ENCODE measurements around the gene ZNF532. TPM values are rescaled to one million over a fixed set of nuclear protein-coding genes. Genes with fewer than 3 reads are reported as not detected.
"Not testable (repeated sequence)": the region's sequence is repeated elsewhere in the genome, so short reads cannot be mapped to it uniquely, and the experiment has no call there.

The ZNF532 gene
- total RNA-seq, 2 donors from 2014 or later, result 2.1 to 7.0 TPM

- ATAC-seq (no peak), DNase-seq (ENCODE audit: low spot score in 2 of 2) (no peak)
- Mint-ChIP-seq H3K36me3 (no peaks in the 10 kb centered on the region), H3K27ac (no peak overlapping the region), H3K9me3 (no peaks in the 10 kb centered on the region)
Measured at GRCh38 chr18:58905777-58906428, 41.2 kb downstream of the ZNF532 start.

GRCh38 chr18:58908006-58908405 is 43.3 kb downstream of the ZNF532 start:
- Mint-ChIP-seq H3K27ac (no peak overlapping the region), H3K9me3 (no peaks in the 10 kb centered on the region), H3K36me3 (no peaks in the 10 kb centered on the region)
- ATAC-seq (no peak), DNase-seq (ENCODE audit: low spot score in 2 of 2) (no peak)

GRCh38 chr18:58909521-58909920 is 44.8 kb downstream of the ZNF532 start:
- ATAC-seq (no peak), DNase-seq (ENCODE audit: low spot score in 2 of 2) (no peak)
- no peak overlapping the region for H3K27ac Mint-ChIP-seq
- no peaks in the 10 kb centered on the region for H3K9me3 Mint-ChIP-seq
- no peaks in the 10 kb centered on the region for H3K36me3 Mint-ChIP-seq

- Mint-ChIP-seq H3K36me3 (no peaks in the 10 kb centered on the region), H3K27ac (no peak overlapping the region), H3K9me3 (no peaks in the 10 kb centered on the region)
- DNase-seq (ENCODE audit: low spot score in 2 of 2), result no peak
- ATAC-seq, result no peak
Measured at GRCh38 chr18:58911241-58911640, 46.6 kb downstream of the ZNF532 start.

GRCh38 chr18:58911766-58912165 is 47.1 kb downstream of the ZNF532 start:
- ATAC-seq (no peak), DNase-seq (ENCODE audit: low spot score in 2 of 2) (no peak)
- no peaks in the 10 kb centered on the region for H3K36me3 Mint-ChIP-seq
- no peaks in the 10 kb centered on the region for H3K9me3 Mint-ChIP-seq
- no peak overlapping the region for H3K27ac Mint-ChIP-seq

GRCh38 chr18:58915006-58915799 is 50.5 kb downstream of the ZNF532 start:
- no peaks in the 10 kb centered on the region for H3K9me3 Mint-ChIP-seq
- no peak for ATAC-seq
- H3K27ac Mint-ChIP-seq, result no peak overlapping the region
- DNase-seq (ENCODE audit: low spot score in 2 of 2), result no peak
- no peaks in the 10 kb centered on the region for H3K36me3 Mint-ChIP-seq

GRCh38 chr18:58915995-58916394 is 51.3 kb downstream of the ZNF532 start:
- Mint-ChIP-seq H3K36me3 (no peaks in the 10 kb centered on the region), H3K9me3 (no peaks in the 10 kb centered on the region), H3K27ac (no peak overlapping the region)
- DNase-seq (ENCODE audit: low spot score in 2 of 2) (no peak), ATAC-seq (no peak)

- not testable (repeated sequence) for DNase-seq (ENCODE audit: low spot score in 2 of 2); ATAC-seq; H3K9me3 Mint-ChIP-seq; H3K27ac Mint-ChIP-seq; H3K36me3 Mint-ChIP-seq
Measured at GRCh38 chr18:58919934-58920333, 55.3 kb downstream of the ZNF532 start.

- ATAC-seq (no peak), DNase-seq (ENCODE audit: low spot score in 2 of 2) (no peak)
- Mint-ChIP-seq H3K36me3 (no peaks in the 10 kb centered on the region), H3K9me3 (no peaks in the 10 kb centered on the region), H3K27ac (no peak overlapping the region)
Measured at GRCh38 chr18:58922995-58923394, 58.3 kb downstream of the ZNF532 start.

GRCh38 chr18:58924473-58924872 is 59.8 kb downstream of the ZNF532 start:
- Mint-ChIP-seq H3K36me3 (no peaks in the 10 kb centered on the region), H3K9me3 (no peaks in the 10 kb centered on the region), H3K27ac (no peak overlapping the region)
- DNase-seq (ENCODE audit: low spot score in 2 of 2) (no peak), ATAC-seq (no peak)

GRCh38 chr18:58927659-58928058 is 63.0 kb downstream of the ZNF532 start:
- Mint-ChIP-seq H3K27ac (no peak overlapping the region), H3K36me3 (no peaks in the 10 kb centered on the region), H3K9me3 (no peaks in the 10 kb centered on the region)
- DNase-seq (ENCODE audit: low spot score in 2 of 2), result no peak
- ATAC-seq, result no peak

GRCh38 chr18:58928386-58928785 is 63.7 kb downstream of the ZNF532 start:
- H3K27ac Mint-ChIP-seq, result no peak overlapping the region
- no peak for DNase-seq (ENCODE audit: low spot score in 2 of 2)
- H3K36me3 Mint-ChIP-seq, result no peaks in the 10 kb centered on the region
- H3K9me3 Mint-ChIP-seq, result no peaks in the 10 kb centered on the region
- ATAC-seq, result no peak

- H3K36me3 Mint-ChIP-seq, result no peaks in the 10 kb centered on the region
- no peak overlapping the region for H3K27ac Mint-ChIP-seq
- no peak for ATAC-seq
- no peak for DNase-seq (ENCODE audit: low spot score in 2 of 2)
- H3K9me3 Mint-ChIP-seq, result no peaks in the 10 kb centered on the region
Measured at GRCh38 chr18:58929206-58929605, 64.5 kb downstream of the ZNF532 start.

- ATAC-seq, result no peak
- DNase-seq (ENCODE audit: low spot score in 2 of 2), result no peak
- no peak overlapping the region for H3K27ac Mint-ChIP-seq
- no peaks in the 10 kb centered on the region for H3K36me3 Mint-ChIP-seq
- no peaks in the 10 kb centered on the region for H3K9me3 Mint-ChIP-seq
Measured at GRCh38 chr18:58934356-58934755, 69.7 kb downstream of the ZNF532 start.

GRCh38 chr18:58934933-58935577 is 70.4 kb downstream of the ZNF532 start:
- ATAC-seq (no peak), DNase-seq (ENCODE audit: low spot score in 2 of 2) (no peak)
- Mint-ChIP-seq H3K36me3 (no peaks in the 10 kb centered on the region), H3K9me3 (no peaks in the 10 kb centered on the region), H3K27ac (no peak overlapping the region)

- ATAC-seq (no peak), DNase-seq (ENCODE audit: low spot score in 2 of 2) (no peak)
- Mint-ChIP-seq H3K36me3 (peaks cover 0 to 9% of the 10 kb centered on the region in 2 donors), H3K27ac (no peak overlapping the region), H3K9me3 (no peaks in the 10 kb centered on the region)
Measured at GRCh38 chr18:58937071-58937886, 72.6 kb downstream of the ZNF532 start.

- Mint-ChIP-seq H3K9me3 (no peaks in the 10 kb centered on the region), H3K27ac (no peak overlapping the region), H3K36me3 (peaks cover 0 to 9% of the 10 kb centered on the region in 2 donors)
- DNase-seq (ENCODE audit: low spot score in 2 of 2) (no peak), ATAC-seq (no peak)
Measured at GRCh38 chr18:58937887-58938267, 73.2 kb downstream of the ZNF532 start.

All from activated naive CD4-positive, alpha-beta T cell treated with anti-CD3 and anti-CD28 coated beads, Interleukin-2, amount 50 U/mL, for 72 hours (primary cell).